ENCODE results near the gene SIPA1L3.

GRCh38 chr19:38224014-38224862 is 317.2 kb downstream of the SIPA1L3 start, which contains the start of gene DPF1:
- 0 out of 2 replicates have a peak, but pooled peaks have one; percentile 25 for TF ChIP-seq CTCF (conservative IDR thresholded peaks at IDR 0.05; ENCODE audit: low read depth, low read length)
- TF ChIP-seq EZH2 (IDR thresholded peaks at IDR 0.05; ENCODE audit: borderline replicate concordance, low read depth, low read length, poor library complexity, severe bottlenecking), result no peak

Data from A673 (cell line).